HEK293T (cell line): ENCODE measurements around the gene HSPBP1.

ENCODE experiments used
- ARNT ChIP-seq: fragments of 450-650 bp; IDR thresholded peaks from 2 replicates; pipeline ENCODE4 v1.6.1; 2017; ENCODE audit warnings: mild to moderate bottlenecking
- BHLHE40 ChIP-seq: fragments of 450-650 bp; IDR thresholded peaks from 2 replicates; pipeline ENCODE4 v1.6.1; 2016; ENCODE audit warnings: mild to moderate bottlenecking, moderate library complexity, borderline replicate concordance
- ELF4 ChIP-seq: fragments of 450-650 bp; IDR thresholded peaks from 2 replicates; pipeline ENCODE4 v1.6.1; 2017; ENCODE audit warnings: antibody characterized with exemption
- FOXA1 ChIP-seq: fragments of 450-650 bp; IDR thresholded peaks from 2 replicates; pipeline ENCODE4 v1.6.1; 2016; ENCODE audit warnings: mild to moderate bottlenecking
- FOXK2 ChIP-seq: fragments of 450-650 bp; IDR thresholded peaks from 2 replicates; pipeline ENCODE4 v1.6.1; 2016; ENCODE audit warnings: mild to moderate bottlenecking
- FOXM1 ChIP-seq: fragments of 450-650 bp; IDR thresholded peaks from 2 replicates; pipeline ENCODE4 v1.6.1; 2017; ENCODE audit warnings: mild to moderate bottlenecking, borderline replicate concordance
- L3MBTL2 ChIP-seq: fragments of 450-650 bp; conservative IDR thresholded peaks from 2 replicates; pipeline ENCODE4 v1.6.1; 2016; ENCODE audit warnings: mild to moderate bottlenecking
- LEF1 ChIP-seq: fragments of 450-650 bp; IDR thresholded peaks from 2 replicates; pipeline ENCODE4 v1.6.1; 2017; ENCODE audit warnings: mild to moderate bottlenecking, borderline replicate concordance
- NFRKB ChIP-seq: fragments of 450-650 bp; IDR thresholded peaks from 2 replicates; pipeline ENCODE4 v1.6.1; 2016; ENCODE audit warnings: mild to moderate bottlenecking, moderate library complexity
- PKNOX1 ChIP-seq: fragments of 450-650 bp; IDR thresholded peaks from 2 replicates; pipeline ENCODE4 v1.6.1; 2016
- SP1 ChIP-seq: fragments of 450-650 bp; IDR thresholded peaks from 2 replicates; pipeline ENCODE4 v1.6.1; 2017
- SUZ12 ChIP-seq: fragments of 450-650 bp; IDR thresholded peaks from 2 replicates; pipeline ENCODE4 v1.6.1; 2016; ENCODE audit warnings: mild to moderate bottlenecking
- TARDBP ChIP-seq: fragments of 450-650 bp; IDR thresholded peaks from 2 replicates; pipeline ENCODE4 v1.6.1; 2016
- ZNF384 ChIP-seq: fragments of 450-650 bp; IDR thresholded peaks from 2 replicates; pipeline ENCODE4 v1.6.1; 2016

GRCh38 chr19:55244004-55244680, 35.8 kb downstream of the HSPBP1 start:
- no peak for TF ChIP-seq PKNOX1
- no peak for TF ChIP-seq TARDBP
- TF ChIP-seq FOXM1: no peak
- TF ChIP-seq FOXK2: no peak
- no peak for TF ChIP-seq LEF1
- no peak for TF ChIP-seq SP1
- no peak for TF ChIP-seq BHLHE40
- TF ChIP-seq FOXA1: no peak
- no peak for TF ChIP-seq SUZ12
- no peak for TF ChIP-seq ZNF384
- TF ChIP-seq NFRKB: no peak
- no peak for TF ChIP-seq ELF4
- TF ChIP-seq L3MBTL2: no peak
- TF ChIP-seq ARNT: no peak
